Measurements from ENCODE around the gene RACGAP1. TPM values are rescaled to one million over a fixed set of nuclear protein-coding genes. Genes with fewer than 3 reads are reported as not detected.

The RACGAP1 gene
- total RNA-seq, 1 donor from 2014 or later, result 42.1 TPM

GRCh38 chr12:50070314-50071060 is 45.2 kb upstream of the RACGAP1 start:
- DNase-seq (ENCODE audit: low spot score, unreplicated experiment), result peak; percentile 75
- H3K36me3 Mint-ChIP-seq (ENCODE audit: insufficient read depth), result no peaks in the 10 kb centered on the region
- TF ChIP-seq CTCF (IDR thresholded peaks at IDR 0.05; ENCODE audit: unreplicated experiment), result peak; percentile 93
- H3K27ac Mint-ChIP-seq, result no peak overlapping the region
- H3K4me1 Mint-ChIP-seq (ENCODE audit: low read depth), result peaks cover 2% of the 10 kb centered on the region
- H3K9me3 Mint-ChIP-seq (ENCODE audit: low read depth), result no peaks in the 10 kb centered on the region
- no peaks in the 10 kb centered on the region for H3K27me3 Mint-ChIP-seq
- H3K4me3 Mint-ChIP-seq (ENCODE audit: low read depth), result no peak overlapping the region

GRCh38 chr12:50069539-50069938 is 44.2 kb upstream of the RACGAP1 start:
- peaks cover under 1% of the 10 kb centered on the region for H3K27me3 Mint-ChIP-seq
- no peak for TF ChIP-seq CTCF (IDR thresholded peaks at IDR 0.05; ENCODE audit: unreplicated experiment)
- DNase-seq (ENCODE audit: low spot score, unreplicated experiment), result no peak
- no peaks in the 10 kb centered on the region for H3K36me3 Mint-ChIP-seq (ENCODE audit: insufficient read depth)
- H3K4me3 Mint-ChIP-seq (ENCODE audit: low read depth), result no peak overlapping the region
- H3K4me1 Mint-ChIP-seq (ENCODE audit: low read depth), result no peaks in the 10 kb centered on the region
- no peak overlapping the region for H3K27ac Mint-ChIP-seq
- no peaks in the 10 kb centered on the region for H3K9me3 Mint-ChIP-seq (ENCODE audit: low read depth)

GRCh38 chr12:50069069-50069468 is 43.8 kb upstream of the RACGAP1 start:
- no peak for DNase-seq (ENCODE audit: low spot score, unreplicated experiment)
- no peaks in the 10 kb centered on the region for H3K36me3 Mint-ChIP-seq (ENCODE audit: insufficient read depth)
- no peak overlapping the region for H3K4me3 Mint-ChIP-seq (ENCODE audit: low read depth)
- H3K27me3 Mint-ChIP-seq, result peaks cover 4% of the 10 kb centered on the region
- H3K27ac Mint-ChIP-seq, result no peak overlapping the region
- TF ChIP-seq CTCF (IDR thresholded peaks at IDR 0.05; ENCODE audit: unreplicated experiment), result no peak
- H3K4me1 Mint-ChIP-seq (ENCODE audit: low read depth), result no peaks in the 10 kb centered on the region
- no peaks in the 10 kb centered on the region for H3K9me3 Mint-ChIP-seq (ENCODE audit: low read depth)

- Mint-ChIP-seq H3K9me3 (ENCODE audit: low read depth) (no peaks in the 10 kb centered on the region), H3K27me3 (peaks cover 16% of the 10 kb centered on the region), H3K4me3 (ENCODE audit: low read depth) (no peak overlapping the region), H3K36me3 (ENCODE audit: insufficient read depth) (no peaks in the 10 kb centered on the region), H3K4me1 (ENCODE audit: low read depth) (no peaks in the 10 kb centered on the region), H3K27ac (no peak overlapping the region)
- TF ChIP-seq CTCF (IDR thresholded peaks at IDR 0.05; ENCODE audit: unreplicated experiment), result no peak
- no peak for DNase-seq (ENCODE audit: low spot score, unreplicated experiment)
Measured at GRCh38 chr12:50066402-50066801, 41.1 kb upstream of the RACGAP1 start.

GRCh38 chr12:50065726-50066310 is 40.5 kb upstream of the RACGAP1 start:
- Mint-ChIP-seq H3K27me3 (peaks cover 21% of the 10 kb centered on the region), H3K36me3 (ENCODE audit: insufficient read depth) (no peaks in the 10 kb centered on the region), H3K27ac (no peak overlapping the region), H3K4me3 (ENCODE audit: low read depth) (no peak overlapping the region), H3K4me1 (ENCODE audit: low read depth) (no peaks in the 10 kb centered on the region), H3K9me3 (ENCODE audit: low read depth) (no peaks in the 10 kb centered on the region)
- no peak for TF ChIP-seq CTCF (IDR thresholded peaks at IDR 0.05; ENCODE audit: unreplicated experiment)
- no peak for DNase-seq (ENCODE audit: low spot score, unreplicated experiment)

Data from progenitor cell of endocrine pancreas (in vitro differentiated cells).